HL-60 (cell line): Measurements from ENCODE around the gene DSCAML1.
A peak's percentile ranks its signal among the peaks of the same experiment; 100 is the strongest.

Experiments used
- CTCF ChIP-seq: IDR thresholded peaks from one replicate; pipeline ENCODE4 v1.5.1; 2011; ENCODE audit warnings: low read length, control low read depth, inconsistent platforms; ENCODE audit not compliant: insufficient read depth
- GABPA ChIP-seq: IDR thresholded peaks from 2 replicates; pipeline ENCODE4 v1.6.1; 2012; ENCODE audit warnings: low read depth
- POLR2AphosphoS5 ChIP-seq: IDR thresholded peaks from 2 replicates; pipeline ENCODE4 v1.6.1; 2012; ENCODE audit warnings: low read depth
- REST ChIP-seq: IDR thresholded peaks from 2 replicates; pipeline ENCODE4 v1.6.1; 2012; ENCODE audit warnings: low read depth; ENCODE audit not compliant: insufficient replicate concordance
- SPI1 ChIP-seq: IDR thresholded peaks from 2 replicates; pipeline ENCODE4 v1.6.1; 2012; ENCODE audit warnings: low read depth, mild to moderate bottlenecking, borderline replicate concordance

- TF ChIP-seq CTCF (peak; percentile 57), SPI1 (no peak), POLR2AphosphoS5 (no peak), REST (no peak), GABPA (no peak)
These were observed 25.3 kb upstream of the DSCAML1 start for GRCh38 chr11:117822074-117823033.
